ENCODE results near the gene ABHD5. TPM values are rescaled to one million over a fixed set of nuclear protein-coding genes. Genes with fewer than 3 reads are reported as not detected.

ABHD5 gene
- 13.9 and 16.2 TPM in 2 replicates for total RNA-seq

GRCh38 chr3:43690400-43691119 is at the start of gene ABHD5:
TSS of gene ABHD5 (plus strand) at chr3:43690938. CDS start at chr3:43690993, 55 bp downstream.

Other genes starting within 250 kb of the ABHD5 start
- gene ANO10, start 68.9 kb upstream of the ABHD5 start, total RNA-seq = 25.9 and 28.1 TPM in 2 replicates

All from cardiac ventricle fibroblast (primary cell).